Thoracic aorta (tissue), 2 donors: ENCODE measurements around the gene DMD. TPM values are rescaled to one million over a fixed set of nuclear protein-coding genes. Genes with fewer than 3 reads are reported as not detected.

Experiments used
- ATAC-seq: fragments of 150-250 bp; one replicate; pipeline ENCODE4 v1.8.0; 2017; ENCODE audit warnings: low read depth; ENCODE audit not compliant: insufficient number of reproducible peaks, low FRiP score
- DNase-seq: peaks from one replicate; pipeline ENCODE4 v3.0.0-alpha.2; 2020; ENCODE audit warnings: low spot score
- H3K27ac ChIP-seq, 2 donors: fragments of 200-600 bp; sonication (generic); 1 replicate in 1 of 2; 2 replicates in 1 of 2; pipeline ENCODE4 v1.5.1; 2016; ENCODE audit warnings: mild to moderate bottlenecking in 2 of 2, moderate library complexity in 2 of 2
- H3K27me3 ChIP-seq: fragments of 200-600 bp; sonication (generic); replicated peaks from 2 replicates; pipeline ENCODE4 v1.6.0; 2016; ENCODE audit warnings: mild to moderate bottlenecking; ENCODE audit not compliant: insufficient read depth
- H3K36me3 ChIP-seq: fragments of 200-600 bp; sonication (generic); one replicate; pipeline ENCODE4 v1.5.1; 2016
- H3K4me1 ChIP-seq, 2 donors: fragments of 200-600 bp; sonication (generic); 1 replicate in 1 of 2; 2 replicates in 1 of 2; pipeline versions ENCODE4 v1.5.1 to v1.6.0; 2016; ENCODE audit warnings: low read depth in 2 of 2, mild to moderate bottlenecking in 1 of 2; ENCODE audit not compliant: control insufficient read depth in 1 of 2
- H3K4me3 ChIP-seq: fragments of 200-600 bp; sonication (generic); 2 replicates; pipeline ENCODE4 v1.5.1; 2016; ENCODE audit warnings: mild to moderate bottlenecking
- H3K9me3 ChIP-seq: fragments of 200-600 bp; sonication (generic); 2 replicates; pipeline ENCODE4 v1.5.1; 2016
- CTCF ChIP-seq: fragments of 200-600 bp; sonication (generic); IDR thresholded peaks from one replicate; pipeline ENCODE4 v1.5.1; 2019; ENCODE audit warnings: antibody characterized with exemption
- total RNA-seq, 2 donors: library from RNA; depleted of rRNA; stranded (reverse); fragments of >200 nt; gene quantifications; one replicate each; pipeline versions ENCODE4 v1.1.0 to v1.2.3, GENCODE V29; 2016

DMD gene
- total RNA-seq, 2 donors from 2014 or later, result 224 to 233 TPM

- Histone ChIP-seq H3K9me3 (no peaks in the 10 kb centered on the region), H3K4me3 (no peak overlapping the region), H3K27me3 (no peaks in the 10 kb centered on the region), H3K36me3 (no peaks in the 10 kb centered on the region), H3K4me1 (peaks cover 0 to 29% of the 10 kb centered on the region in 2 donors), H3K27ac (no peak overlapping the region)
- TF ChIP-seq CTCF, result no peak
- DNase-seq (no peak), ATAC-seq (no peak)
Measured at GRCh38 chrX:32871636-32872035, 339.7 kb downstream of the DMD start.

GRCh38 chrX:32868524-32868895, 342.8 kb downstream of the DMD start:
- Histone ChIP-seq H3K4me3 (no peak overlapping the region), H3K4me1 (peaks cover 0 to 20% of the 10 kb centered on the region in 2 donors), H3K27me3 (no peaks in the 10 kb centered on the region), H3K36me3 (no peaks in the 10 kb centered on the region), H3K9me3 (no peaks in the 10 kb centered on the region), H3K27ac (no peak overlapping the region)
- ATAC-seq (no peak), DNase-seq (no peak)
- TF ChIP-seq CTCF, result no peak

- DNase-seq (no peak), ATAC-seq (no peak)
- Histone ChIP-seq H3K36me3 (no peaks in the 10 kb centered on the region), H3K27ac (no peak overlapping the region), H3K27me3 (no peaks in the 10 kb centered on the region), H3K4me3 (no peak overlapping the region), H3K9me3 (no peaks in the 10 kb centered on the region), H3K4me1 (peaks cover 0 to 14% of the 10 kb centered on the region in 2 donors)
- no peak for TF ChIP-seq CTCF
Measured at GRCh38 chrX:32867781-32868523, 343.4 kb downstream of the DMD start.

GRCh38 chrX:32852203-32852602, 359.1 kb downstream of the DMD start:
- DNase-seq (no peak), ATAC-seq (no peak)
- Histone ChIP-seq H3K4me1 (no peaks in the 10 kb centered on the region), H3K4me3 (no peak overlapping the region), H3K9me3 (no peaks in the 10 kb centered on the region), H3K36me3 (no peaks in the 10 kb centered on the region), H3K27ac (no peak overlapping the region), H3K27me3 (no peaks in the 10 kb centered on the region)
- no peak for TF ChIP-seq CTCF

GRCh38 chrX:32851556-32851955, 359.8 kb downstream of the DMD start:
- Histone ChIP-seq H3K36me3 (no peaks in the 10 kb centered on the region), H3K4me1 (no peaks in the 10 kb centered on the region), H3K27me3 (no peaks in the 10 kb centered on the region), H3K9me3 (no peaks in the 10 kb centered on the region), H3K27ac (no peak overlapping the region), H3K4me3 (no peak overlapping the region)
- no peak for TF ChIP-seq CTCF
- DNase-seq, result no peak
- ATAC-seq, result no peak
